A549 (cell line): ENCODE results near the gene ADGRB2.

Experiments
- CBX2 ChIP-seq: fragments of 200-600 bp; sonication (generic); IDR thresholded peaks from 2 replicates; pipeline ENCODE4 v1.6.1; 2016; ENCODE audit warnings: low read depth, mild to moderate bottlenecking, borderline replicate concordance
- CHD2 ChIP-seq: fragments of 150-350 bp; IDR thresholded peaks from 2 replicates; pipeline ENCODE4 v1.6.1; 2014; ENCODE audit warnings: low read length; ENCODE audit not compliant: partially characterized antibody
- CTCF ChIP-seq: fragments of >200 bp; sonication (Bioruptor Twin); formaldehyde crosslinking; IDR thresholded peaks from 3 replicates; pipeline ENCODE4 v1.5.1; 2016
- ELK1 ChIP-seq: fragments of 150-350 bp; IDR thresholded peaks from 2 replicates; pipeline ENCODE4 v1.6.1; 2014; ENCODE audit warnings: low read depth, mild to moderate bottlenecking, low read length
- EP300 ChIP-seq, 2 experiments: fragments of >200 bp; sonication (Bioruptor Twin); formaldehyde crosslinking; IDR thresholded peaks; 2 replicates in 1 of 2; 3 replicates in 1 of 2; pipeline ENCODE4 v1.6.1; 2016 to 2017
- MAX ChIP-seq: IDR thresholded peaks from 2 replicates; pipeline ENCODE4 v1.6.1; 2012
- REST ChIP-seq: fragments of 200-600 bp; sonication (generic); IDR thresholded peaks from 2 replicates; pipeline ENCODE4 v1.6.1; 2016; ENCODE audit warnings: antibody characterized with exemption, mild to moderate bottlenecking, moderate library complexity

GRCh38 chr1:31775210-31775999 is 11.3 kb upstream of the ADGRB2 start:
- TF ChIP-seq MAX, result no peak
- no peak for TF ChIP-seq EP300 (IDR thresholded peaks at IDR 0.05)
- no peak for TF ChIP-seq CBX2
- no peak for TF ChIP-seq CTCF
- TF ChIP-seq ELK1, result no peak
- TF ChIP-seq REST, result no peak
- TF ChIP-seq CHD2, result no peak
